ENCODE data around the gene FTHL17. TPM values are rescaled to one million over a fixed set of nuclear protein-coding genes. Genes with fewer than 3 reads are reported as not detected.

The FTHL17 gene
- total RNA-seq, 1 experiment from 2014 or later: not detected

DNA sequence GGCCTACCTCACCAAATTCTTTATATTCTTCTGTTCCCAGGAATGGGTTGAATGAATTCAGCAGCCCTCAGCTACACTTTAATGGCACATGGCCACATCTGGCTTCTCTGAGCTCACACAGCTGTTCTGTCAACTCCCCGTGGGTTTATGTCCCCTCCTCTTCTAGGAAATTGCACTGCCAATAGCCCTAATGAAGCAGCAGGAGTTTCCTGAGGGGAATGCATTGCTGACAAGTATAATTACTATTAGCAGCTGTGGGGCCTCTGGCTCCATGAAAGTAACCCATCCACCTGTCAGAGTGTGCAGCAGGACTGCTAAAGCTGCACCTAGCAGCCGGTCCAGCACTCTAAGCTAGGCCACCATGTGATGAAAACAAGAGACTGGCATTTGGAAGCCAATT, 50.3 kb downstream of the FTHL17 start:
- Histone ChIP-seq H3K36me3 (ENCODE audit: control insufficient read depth, insufficient read depth, low read length) (no peaks in the 10 kb centered on the region), H3K27ac (ENCODE audit: low read length) (no peak overlapping the region), H3K4me1 (ENCODE audit: control insufficient read depth, insufficient read depth, low read length) (no peaks in the 10 kb centered on the region), H3K9me3 (ENCODE audit: control insufficient read depth, insufficient read depth, low read depth, low read length) (no peaks in the 10 kb centered on the region), H3K4me3 (ENCODE audit: low read depth in 2 of 2, low read length in 2 of 2) (no peak overlapping the region), H3K27me3 (ENCODE audit: control insufficient read depth, insufficient read depth, low read length) (no peaks in the 10 kb centered on the region)
- in situ Hi-C loops (cut with HindIII; ENCODE audit: low pct_unique_long_range_greater_than_20kb, low sequenced_read_pairs): no loop called here
- no peak for TF ChIP-seq POLR2AphosphoS5 (IDR thresholded peaks at IDR 0.05; ENCODE audit: low read depth, low read length)
- TF ChIP-seq, protein P1, sequence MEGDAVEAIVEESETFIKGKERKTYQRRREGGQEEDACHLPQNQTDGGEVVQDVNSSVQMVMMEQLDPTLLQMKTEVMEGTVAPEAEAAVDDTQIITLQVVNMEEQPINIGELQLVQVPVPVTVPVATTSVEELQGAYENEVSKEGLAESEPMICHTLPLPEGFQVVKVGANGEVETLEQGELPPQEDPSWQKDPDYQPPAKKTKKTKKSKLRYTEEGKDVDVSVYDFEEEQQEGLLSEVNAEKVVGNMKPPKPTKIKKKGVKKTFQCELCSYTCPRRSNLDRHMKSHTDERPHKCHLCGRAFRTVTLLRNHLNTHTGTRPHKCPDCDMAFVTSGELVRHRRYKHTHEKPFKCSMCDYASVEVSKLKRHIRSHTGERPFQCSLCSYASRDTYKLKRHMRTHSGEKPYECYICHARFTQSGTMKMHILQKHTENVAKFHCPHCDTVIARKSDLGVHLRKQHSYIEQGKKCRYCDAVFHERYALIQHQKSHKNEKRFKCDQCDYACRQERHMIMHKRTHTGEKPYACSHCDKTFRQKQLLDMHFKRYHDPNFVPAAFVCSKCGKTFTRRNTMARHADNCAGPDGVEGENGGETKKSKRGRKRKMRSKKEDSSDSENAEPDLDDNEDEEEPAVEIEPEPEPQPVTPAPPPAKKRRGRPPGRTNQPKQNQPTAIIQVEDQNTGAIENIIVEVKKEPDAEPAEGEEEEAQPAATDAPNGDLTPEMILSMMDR (IDR thresholded peaks at IDR 0.05): no peak
- TF ChIP-seq, protein P2, sequence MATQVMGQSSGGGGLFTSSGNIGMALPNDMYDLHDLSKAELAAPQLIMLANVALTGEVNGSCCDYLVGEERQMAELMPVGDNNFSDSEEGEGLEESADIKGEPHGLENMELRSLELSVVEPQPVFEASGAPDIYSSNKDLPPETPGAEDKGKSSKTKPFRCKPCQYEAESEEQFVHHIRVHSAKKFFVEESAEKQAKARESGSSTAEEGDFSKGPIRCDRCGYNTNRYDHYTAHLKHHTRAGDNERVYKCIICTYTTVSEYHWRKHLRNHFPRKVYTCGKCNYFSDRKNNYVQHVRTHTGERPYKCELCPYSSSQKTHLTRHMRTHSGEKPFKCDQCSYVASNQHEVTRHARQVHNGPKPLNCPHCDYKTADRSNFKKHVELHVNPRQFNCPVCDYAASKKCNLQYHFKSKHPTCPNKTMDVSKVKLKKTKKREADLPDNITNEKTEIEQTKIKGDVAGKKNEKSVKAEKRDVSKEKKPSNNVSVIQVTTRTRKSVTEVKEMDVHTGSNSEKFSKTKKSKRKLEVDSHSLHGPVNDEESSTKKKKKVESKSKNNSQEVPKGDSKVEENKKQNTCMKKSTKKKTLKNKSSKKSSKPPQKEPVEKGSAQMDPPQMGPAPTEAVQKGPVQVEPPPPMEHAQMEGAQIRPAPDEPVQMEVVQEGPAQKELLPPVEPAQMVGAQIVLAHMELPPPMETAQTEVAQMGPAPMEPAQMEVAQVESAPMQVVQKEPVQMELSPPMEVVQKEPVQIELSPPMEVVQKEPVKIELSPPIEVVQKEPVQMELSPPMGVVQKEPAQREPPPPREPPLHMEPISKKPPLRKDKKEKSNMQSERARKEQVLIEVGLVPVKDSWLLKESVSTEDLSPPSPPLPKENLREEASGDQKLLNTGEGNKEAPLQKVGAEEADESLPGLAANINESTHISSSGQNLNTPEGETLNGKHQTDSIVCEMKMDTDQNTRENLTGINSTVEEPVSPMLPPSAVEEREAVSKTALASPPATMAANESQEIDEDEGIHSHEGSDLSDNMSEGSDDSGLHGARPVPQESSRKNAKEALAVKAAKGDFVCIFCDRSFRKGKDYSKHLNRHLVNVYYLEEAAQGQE (IDR thresholded peaks at IDR 0.05; ENCODE audit: insufficient read depth in 1 of 2, low read depth in 2 of 2, low read length in 1 of 2): no peak
- CTCF ChIA-PET: no interaction called here
- POLR2A ChIA-PET: no interaction called here
- no TSS peak for BruUV-seq (replicated peaks)
- DNase-seq (ENCODE audit: low read depth, low spot score) (no peak), ATAC-seq (no peak)
- intact Hi-C loops (cut with micrococcal nuclease; ENCODE audit: unreplicated experiment): no loop called here

Other genes with a start within 250 kb of the FTHL17 start
- gene TAB3, start 182.8 kb downstream of the FTHL17 start, total RNA-seq (2021; ENCODE audit: unreplicated experiment): 7.7 TPM

Measured in Panc1 (cell line).